Suprapubic skin (tissue), 4 donors: ENCODE results near the gene SND1. TPM values are rescaled to one million over a fixed set of nuclear protein-coding genes. Genes with fewer than 3 reads are reported as not detected.
A peak's percentile ranks its signal among the peaks of the same experiment; 100 is the strongest.

Source experiments
- DNase-seq, 2 donors: peaks; one replicate each; pipeline ENCODE4 v3.0.0-alpha.2; 2019; ENCODE audit warnings: low spot score in 2 of 2
- H3K27ac ChIP-seq: fragments of 200-600 bp; sonication (generic); one replicate; pipeline ENCODE4 v1.5.1; 2019
- H3K27me3 ChIP-seq: fragments of 200-600 bp; sonication (generic); one replicate; pipeline ENCODE4 v1.5.1; 2019
- H3K36me3 ChIP-seq: fragments of 200-600 bp; sonication (generic); one replicate; pipeline ENCODE4 v1.5.1; 2019
- H3K4me1 ChIP-seq: fragments of 200-600 bp; sonication (generic); one replicate; pipeline ENCODE4 v1.5.1; 2019
- H3K4me3 ChIP-seq: fragments of 200-600 bp; sonication (generic); one replicate; pipeline ENCODE4 v1.5.1; 2019; ENCODE audit warnings: mild to moderate bottlenecking
- H3K9me3 ChIP-seq: fragments of 200-600 bp; sonication (generic); one replicate; pipeline ENCODE4 v1.5.1; 2019
- CTCF ChIP-seq, 2 donors: fragments of 200-600 bp in 1 of 2; fragments of 450-650 bp in 1 of 2; sonication (generic) in 1 of 2; IDR thresholded peaks; one replicate each; pipeline ENCODE4 v1.5.1; 2016 to 2019; ENCODE audit warnings: antibody characterized with exemption in 2 of 2, mild to moderate bottlenecking in 1 of 2, moderate library complexity in 1 of 2
- EP300 ChIP-seq: sonication (generic); formaldehyde crosslinking; IDR thresholded peaks from one replicate; pipeline ENCODE4 v1.6.1; 2017; ENCODE audit warnings: antibody characterized with exemption
- POLR2A ChIP-seq, 2 donors: fragments of 450-650 bp; IDR thresholded peaks; one replicate each; pipeline ENCODE4 v1.6.1; 2017; ENCODE audit warnings: antibody characterized with exemption in 2 of 2, mild to moderate bottlenecking in 2 of 2, moderate library complexity in 2 of 2
- POLR2AphosphoS5 ChIP-seq, 3 donors: sonication (generic); formaldehyde crosslinking; IDR thresholded peaks; one replicate each; pipeline ENCODE4 v1.6.1; 2017; ENCODE audit warnings: antibody characterized with exemption in 3 of 3
- WGBS: methylation state at CpG from one replicate; pipeline ENCODE4 v1.1.5; 2018; 5-methylcytosine and 5-hydroxymethylcytosine counted together
- total RNA-seq, 4 donors: library from RNA; depleted of rRNA; stranded (reverse); fragments of >200 nt; gene quantifications; one replicate each; pipeline ENCODE4 v1.1.0, GENCODE V29; 2016

The SND1 gene
- total RNA-seq, 4 donors from 2014 or later, result 72.2 to 99.8 (median 77.2) TPM

GRCh38 chr7:127702938-127703337 is 50.9 kb downstream of the SND1 start:
- H3K9me3 ChIP-seq, result no peaks in the 10 kb centered on the region
- H3K4me3 ChIP-seq, result no peak overlapping the region
- TF ChIP-seq EP300, result no peak
- TF ChIP-seq CTCF (IDR thresholded peaks at IDR 0.05), result no peak
- no peak for TF ChIP-seq POLR2A (IDR thresholded peaks at IDR 0.05)
- TF ChIP-seq POLR2AphosphoS5 (IDR thresholded peaks at IDR 0.05), result no peak
- H3K27me3 ChIP-seq, result no peaks in the 10 kb centered on the region
- peaks cover 70% of the 10 kb centered on the region for H3K36me3 ChIP-seq
- whole genome bisulfite sequencing, result 71% methylated on average over 7 of the region's 7 CpGs
- H3K27ac ChIP-seq, result no peak overlapping the region
- no peak for DNase-seq
- no peaks in the 10 kb centered on the region for H3K4me1 ChIP-seq

- Histone ChIP-seq H3K4me1 (no peaks in the 10 kb centered on the region), H3K27me3 (no peaks in the 10 kb centered on the region), H3K36me3 (peaks cover 60% of the 10 kb centered on the region), H3K4me3 (no peak overlapping the region), H3K27ac (no peak overlapping the region), H3K9me3 (no peaks in the 10 kb centered on the region)
- DNase-seq, result no peak
- no peak for TF ChIP-seq POLR2AphosphoS5 (IDR thresholded peaks at IDR 0.05)
- 69% methylated on average over 1 of the region's 1 CpG for WGBS
These were observed 52.2 kb downstream of the SND1 start for GRCh38 chr7:127704211-127704610.

- no peak for DNase-seq
- Histone ChIP-seq H3K27me3 (no peaks in the 10 kb centered on the region), H3K4me1 (no peaks in the 10 kb centered on the region), H3K36me3 (peaks cover 63% of the 10 kb centered on the region), H3K4me3 (no peak overlapping the region), H3K27ac (no peak overlapping the region), H3K9me3 (no peaks in the 10 kb centered on the region)
- TF ChIP-seq EP300 (no peak), POLR2AphosphoS5 (IDR thresholded peaks at IDR 0.05) (no peak), POLR2A (IDR thresholded peaks at IDR 0.05) (no peak), CTCF (IDR thresholded peaks at IDR 0.05) (no peak)
- 94% methylated on average over 6 of the region's 6 CpGs for WGBS
These were observed 53.5 kb downstream of the SND1 start for GRCh38 chr7:127705461-127705959.

- no peaks in the 10 kb centered on the region for H3K4me1 ChIP-seq
- TF ChIP-seq POLR2A (IDR thresholded peaks at IDR 0.05) (no peak), CTCF (IDR thresholded peaks at IDR 0.05) (no peak), EP300 (no peak), POLR2AphosphoS5 (IDR thresholded peaks at IDR 0.05) (no peak)
- no peak for DNase-seq
- no peak overlapping the region for H3K4me3 ChIP-seq
- H3K9me3 ChIP-seq, result no peaks in the 10 kb centered on the region
- no peaks in the 10 kb centered on the region for H3K27me3 ChIP-seq
- peaks cover 66% of the 10 kb centered on the region for H3K36me3 ChIP-seq
- H3K27ac ChIP-seq, result no peak overlapping the region
These were observed 54.8 kb downstream of the SND1 start for GRCh38 chr7:127706766-127707165.

- H3K36me3 ChIP-seq, result peaks cover 56% of the 10 kb centered on the region
- no peak for DNase-seq
- TF ChIP-seq CTCF (IDR thresholded peaks at IDR 0.05), result no peak
- TF ChIP-seq POLR2AphosphoS5 (IDR thresholded peaks at IDR 0.05), result no peak
- TF ChIP-seq EP300, result no peak
- TF ChIP-seq POLR2A (IDR thresholded peaks at IDR 0.05), result no peak
- no peaks in the 10 kb centered on the region for H3K27me3 ChIP-seq
- no peak overlapping the region for H3K27ac ChIP-seq
- H3K4me3 ChIP-seq, result no peak overlapping the region
- WGBS, result 91% methylated on average over 1 of the region's 1 CpG
- no peaks in the 10 kb centered on the region for H3K9me3 ChIP-seq
- peaks cover 3% of the 10 kb centered on the region for H3K4me1 ChIP-seq
These were observed 56.2 kb downstream of the SND1 start for GRCh38 chr7:127708201-127708600.

GRCh38 chr7:127708788-127709187 is 56.8 kb downstream of the SND1 start:
- H3K4me1 ChIP-seq, result peaks cover 9% of the 10 kb centered on the region
- peak in 1 of 2 donors; percentile 81 for DNase-seq
- peaks cover 50% of the 10 kb centered on the region for H3K36me3 ChIP-seq
- TF ChIP-seq POLR2A (IDR thresholded peaks at IDR 0.05) (no peak), POLR2AphosphoS5 (IDR thresholded peaks at IDR 0.05) (no peak), CTCF (IDR thresholded peaks at IDR 0.05) (peak; percentile 63 to 70), EP300 (no peak)
- WGBS, result 100% methylated on average over 1 of the region's 1 CpG
- H3K4me3 ChIP-seq, result no peak overlapping the region
- no peak overlapping the region for H3K27ac ChIP-seq
- no peaks in the 10 kb centered on the region for H3K9me3 ChIP-seq
- H3K27me3 ChIP-seq, result no peaks in the 10 kb centered on the region
